Osteocyte (in vitro differentiated cells): ENCODE data around the gene ARSD. TPM values are rescaled to one million over a fixed set of nuclear protein-coding genes. Genes with fewer than 3 reads are reported as not detected.
"Not testable (repeated sequence)": the region's sequence is repeated elsewhere in the genome, so short reads cannot be mapped to it uniquely, and the experiment has no call there.

Source experiments
- DNase-seq: peaks from one replicate; pipeline ENCODE4 v3.0.0; 2021; ENCODE audit warnings: mixed read lengths; ENCODE audit not compliant: unreplicated experiment; ENCODE audit errors: extremely low spot score
- H3K27ac Mint-ChIP-seq: one replicate; pipeline ENCODE4 v1.8.0; 2021; ENCODE audit warnings: mild to moderate bottlenecking, mixed read lengths; ENCODE audit not compliant: unreplicated experiment
- H3K27me3 Mint-ChIP-seq: one replicate; pipeline ENCODE4 v1.8.0; 2021; ENCODE audit warnings: mixed read lengths; ENCODE audit not compliant: unreplicated experiment
- H3K36me3 Mint-ChIP-seq: one replicate; pipeline ENCODE4 v1.8.0; 2021; ENCODE audit warnings: mixed read lengths; ENCODE audit not compliant: unreplicated experiment
- H3K4me1 Mint-ChIP-seq: one replicate; pipeline ENCODE4 v1.8.0; 2021; ENCODE audit warnings: mixed read lengths; ENCODE audit not compliant: unreplicated experiment
- H3K4me3 Mint-ChIP-seq: one replicate; pipeline ENCODE4 v1.8.0; 2021; ENCODE audit warnings: mild to moderate bottlenecking, moderate library complexity, mixed read lengths; ENCODE audit not compliant: unreplicated experiment
- H3K9me3 Mint-ChIP-seq: one replicate; pipeline ENCODE4 v1.8.0; 2021; ENCODE audit warnings: mixed read lengths; ENCODE audit not compliant: unreplicated experiment
- total RNA-seq: library from RNA; stranded (reverse); gene quantifications from 2 replicates; pipeline ENCODE4 v1.2.1, GENCODE V29; 2021
- TF ChIP-seq, protein P1 (sequence below): fragments of 200-600 bp; sonication (generic); IDR thresholded peaks from 2 replicates; pipeline ENCODE4 v1.5.0; 2021; ENCODE audit warnings: antibody characterized with exemption, mild to moderate bottlenecking, moderate library complexity

Gene ARSD
- total RNA-seq, 1 donor from 2014 or later: 44.6 TPM

DNA sequence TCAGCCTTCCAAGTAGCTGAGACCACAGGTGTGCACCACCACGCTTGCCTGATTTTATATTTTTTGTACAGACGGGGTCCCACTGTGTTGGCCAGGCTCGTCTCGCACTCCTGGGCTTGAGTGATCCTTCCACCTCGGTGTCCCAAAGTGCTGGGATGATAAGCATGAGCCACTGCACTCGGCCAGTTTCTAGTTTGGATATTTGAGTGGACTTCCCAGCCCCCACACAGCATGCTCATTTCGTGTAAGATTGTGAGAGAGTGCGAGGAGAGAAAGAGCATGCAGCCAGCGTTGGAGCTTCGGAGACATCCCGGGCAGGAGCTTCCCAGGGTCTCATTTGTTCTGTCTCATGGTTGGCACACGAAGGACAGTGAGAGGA lies 31.8 kb downstream of the ARSD start:
- no peak overlapping the region for H3K27ac Mint-ChIP-seq
- H3K4me1 Mint-ChIP-seq: peaks cover 3% of the 10 kb centered on the region
- no peaks in the 10 kb centered on the region for H3K36me3 Mint-ChIP-seq
- TF ChIP-seq, protein P1, sequence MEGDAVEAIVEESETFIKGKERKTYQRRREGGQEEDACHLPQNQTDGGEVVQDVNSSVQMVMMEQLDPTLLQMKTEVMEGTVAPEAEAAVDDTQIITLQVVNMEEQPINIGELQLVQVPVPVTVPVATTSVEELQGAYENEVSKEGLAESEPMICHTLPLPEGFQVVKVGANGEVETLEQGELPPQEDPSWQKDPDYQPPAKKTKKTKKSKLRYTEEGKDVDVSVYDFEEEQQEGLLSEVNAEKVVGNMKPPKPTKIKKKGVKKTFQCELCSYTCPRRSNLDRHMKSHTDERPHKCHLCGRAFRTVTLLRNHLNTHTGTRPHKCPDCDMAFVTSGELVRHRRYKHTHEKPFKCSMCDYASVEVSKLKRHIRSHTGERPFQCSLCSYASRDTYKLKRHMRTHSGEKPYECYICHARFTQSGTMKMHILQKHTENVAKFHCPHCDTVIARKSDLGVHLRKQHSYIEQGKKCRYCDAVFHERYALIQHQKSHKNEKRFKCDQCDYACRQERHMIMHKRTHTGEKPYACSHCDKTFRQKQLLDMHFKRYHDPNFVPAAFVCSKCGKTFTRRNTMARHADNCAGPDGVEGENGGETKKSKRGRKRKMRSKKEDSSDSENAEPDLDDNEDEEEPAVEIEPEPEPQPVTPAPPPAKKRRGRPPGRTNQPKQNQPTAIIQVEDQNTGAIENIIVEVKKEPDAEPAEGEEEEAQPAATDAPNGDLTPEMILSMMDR: no peak
- H3K4me3 Mint-ChIP-seq: no peak overlapping the region
- no peaks in the 10 kb centered on the region for H3K27me3 Mint-ChIP-seq
- DNase-seq: no peak
- no peaks in the 10 kb centered on the region for H3K9me3 Mint-ChIP-seq

DNA sequence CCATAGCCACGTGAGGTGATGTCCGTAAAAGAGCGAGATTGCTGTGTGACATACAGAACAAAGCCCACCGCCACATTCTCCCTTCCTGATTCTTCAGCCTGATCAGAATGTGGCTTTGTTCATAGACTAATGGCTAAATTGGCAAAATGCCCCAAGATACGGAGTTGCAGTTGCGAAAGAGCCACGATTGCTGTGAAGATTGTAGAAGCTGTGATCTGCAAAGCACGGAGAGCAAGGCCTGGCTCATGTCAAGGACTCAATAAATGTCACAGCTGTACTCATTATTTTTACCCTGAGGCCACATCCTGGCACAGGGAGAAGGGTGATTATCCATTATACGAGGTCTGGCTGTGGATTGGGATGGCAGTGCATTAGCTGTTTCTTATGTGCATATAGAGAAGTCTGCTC lies 34.2 kb downstream of the ARSD start:
- no peaks in the 10 kb centered on the region for H3K36me3 Mint-ChIP-seq
- H3K4me1 Mint-ChIP-seq: peaks cover 8% of the 10 kb centered on the region
- no peak overlapping the region for H3K4me3 Mint-ChIP-seq
- H3K27ac Mint-ChIP-seq: no peak overlapping the region
- no peak for DNase-seq
- H3K27me3 Mint-ChIP-seq: no peaks in the 10 kb centered on the region
- no peaks in the 10 kb centered on the region for H3K9me3 Mint-ChIP-seq
- TF ChIP-seq, protein P1: no peak

DNA sequence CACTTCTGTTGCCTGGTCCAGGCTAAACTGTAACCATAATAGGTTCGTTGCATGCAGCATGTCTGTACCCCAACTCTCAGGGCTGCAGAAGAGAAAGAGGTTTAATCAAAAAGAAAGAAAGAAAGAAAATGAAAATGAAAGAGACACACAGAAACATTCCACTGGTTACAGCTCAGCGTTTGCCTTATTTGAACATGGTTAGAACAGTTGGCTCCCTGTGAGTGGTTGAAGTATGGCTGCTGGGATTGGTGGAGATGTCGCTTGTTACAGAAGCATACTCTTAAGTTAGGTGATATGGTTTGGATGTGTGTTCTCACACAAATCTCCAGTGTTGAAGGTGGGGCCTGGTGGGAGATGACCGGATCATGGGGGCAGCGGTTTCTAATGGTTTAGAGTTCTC lies 36.3 kb downstream of the ARSD start:
- H3K9me3 Mint-ChIP-seq: no peaks in the 10 kb centered on the region
- peaks cover 17% of the 10 kb centered on the region for H3K4me1 Mint-ChIP-seq
- no peak for DNase-seq
- H3K4me3 Mint-ChIP-seq: no peak overlapping the region
- TF ChIP-seq, protein P1: no peak
- no peaks in the 10 kb centered on the region for H3K36me3 Mint-ChIP-seq
- H3K27me3 Mint-ChIP-seq: no peaks in the 10 kb centered on the region
- H3K27ac Mint-ChIP-seq: no peak overlapping the region

- peaks cover 17% of the 10 kb centered on the region for H3K4me1 Mint-ChIP-seq
- not testable (repeated sequence) for H3K27me3 Mint-ChIP-seq, H3K9me3 Mint-ChIP-seq, H3K4me3 Mint-ChIP-seq, DNase-seq, H3K27ac Mint-ChIP-seq, H3K36me3 Mint-ChIP-seq
Observed at GRCh38 chrX:2890536-2891460, 38.3 kb downstream of the ARSD start.

GRCh38 chrX:2889706-2890490 lies 39.2 kb downstream of the ARSD start:
- H3K4me1 Mint-ChIP-seq: peaks cover 17% of the 10 kb centered on the region
- not testable (repeated sequence) for H3K9me3 Mint-ChIP-seq, H3K36me3 Mint-ChIP-seq, H3K27me3 Mint-ChIP-seq, DNase-seq
- H3K27ac Mint-ChIP-seq: peak overlapping the region; percentile 64
- TF ChIP-seq, protein P1: peak; percentile 64
- peak overlapping the region; percentile 69 for H3K4me3 Mint-ChIP-seq
